ENCODE results near the gene DIDO1. TPM values are rescaled to one million over a fixed set of nuclear protein-coding genes. Genes with fewer than 3 reads are reported as not detected.

DIDO1 gene
- total and polyA plus RNA-seq, 2 of the 13 experiments (the other 11 are each of a cell fraction or from before 2014, with no cell fraction given), result 75.0 to 75.1 TPM

DNA sequence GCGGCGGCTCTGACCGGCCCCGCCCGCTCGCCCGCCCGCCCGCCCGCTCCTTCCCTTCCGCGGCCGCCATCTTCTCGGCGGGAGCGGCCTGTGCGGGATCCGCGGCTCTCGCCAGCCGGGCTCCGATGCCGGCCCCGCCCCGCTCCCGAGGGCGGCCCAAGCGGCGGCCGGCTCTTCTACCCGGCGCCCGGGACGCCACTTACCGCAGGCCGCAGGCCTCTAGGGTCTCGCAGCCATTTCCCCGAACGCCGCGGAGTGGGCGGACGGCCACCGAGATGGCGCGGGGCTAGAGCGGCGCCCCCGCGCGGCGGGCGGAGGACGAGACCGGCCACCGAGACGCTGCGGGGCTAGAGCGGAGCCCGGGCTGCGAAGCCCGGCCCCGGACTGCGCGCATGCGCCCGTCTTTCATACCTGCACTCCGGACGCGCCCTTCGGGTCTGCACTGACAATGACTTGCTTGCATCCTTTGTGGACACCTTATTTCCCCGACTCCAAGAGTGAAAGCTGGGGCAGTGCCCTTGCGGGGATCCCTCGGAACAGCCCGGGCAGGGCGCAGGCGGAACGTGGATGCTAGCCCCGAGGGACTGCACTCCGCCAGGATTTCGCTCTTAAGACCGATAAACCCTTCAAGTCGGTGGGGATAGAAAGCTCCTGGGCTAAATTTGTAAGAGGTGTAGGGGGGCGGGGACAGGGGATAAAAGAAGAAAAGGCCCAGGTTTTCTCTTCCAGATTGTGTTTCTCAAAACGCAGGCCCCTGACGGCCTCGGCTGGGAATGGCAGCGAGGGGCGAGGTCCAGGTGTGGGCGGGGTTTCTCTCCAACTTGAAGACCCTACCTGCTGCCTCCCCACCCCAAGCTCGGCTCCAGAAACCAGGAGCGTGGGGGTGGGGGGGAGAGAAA, at the start of gene DIDO1 (continued):
- TF ChIP-seq, protein P1, sequence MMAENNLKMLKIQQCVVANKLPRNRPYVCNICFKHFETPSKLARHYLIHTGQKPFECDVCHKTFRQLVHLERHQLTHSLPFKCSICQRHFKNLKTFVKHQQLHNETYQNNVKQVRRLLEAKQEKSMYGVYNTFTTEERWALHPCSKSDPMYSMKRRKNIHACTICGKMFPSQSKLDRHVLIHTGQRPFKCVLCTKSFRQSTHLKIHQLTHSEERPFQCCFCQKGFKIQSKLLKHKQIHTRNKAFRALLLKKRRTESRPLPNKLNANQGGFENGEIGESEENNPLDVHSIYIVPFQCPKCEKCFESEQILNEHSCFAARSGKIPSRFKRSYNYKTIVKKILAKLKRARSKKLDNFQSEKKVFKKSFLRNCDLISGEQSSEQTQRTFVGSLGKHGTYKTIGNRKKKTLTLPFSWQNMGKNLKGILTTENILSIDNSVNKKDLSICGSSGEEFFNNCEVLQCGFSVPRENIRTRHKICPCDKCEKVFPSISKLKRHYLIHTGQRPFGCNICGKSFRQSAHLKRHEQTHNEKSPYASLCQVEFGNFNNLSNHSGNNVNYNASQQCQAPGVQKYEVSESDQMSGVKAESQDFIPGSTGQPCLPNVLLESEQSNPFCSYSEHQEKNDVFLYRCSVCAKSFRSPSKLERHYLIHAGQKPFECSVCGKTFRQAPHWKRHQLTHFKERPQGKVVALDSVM (CRISPR knock-in tag; IDR thresholded peaks at IDR 0.05), result peak; percentile 39; the same call in 1 of the 2 replicates
- TF ChIP-seq SRY (CRISPR knock-in tag; IDR thresholded peaks at IDR 0.05) (peak; percentile 52), ZNF354B (CRISPR knock-in tag; IDR thresholded peaks at IDR 0.05) (0 out of 2 replicates have a peak, but pooled peaks have one; percentile 81), ZNF564 (CRISPR knock-in tag; IDR thresholded peaks at IDR 0.05) (peak; percentile 52; the same call in 1 of the 2 replicates), TRIM24 (CRISPR knock-in tag; IDR thresholded peaks at IDR 0.05) (no peak), ZMYM4 (CRISPR knock-in tag; IDR thresholded peaks at IDR 0.05) (peak; percentile 65), THYN1 (CRISPR knock-in tag; IDR thresholded peaks at IDR 0.05; ENCODE audit: borderline replicate concordance, low read depth) (no peak), NR2C2 (CRISPR knock-in tag; IDR thresholded peaks at IDR 0.05; ENCODE audit: borderline replicate concordance) (peak; percentile 59; the same call in 1 of the 2 replicates)
- TF ChIP-seq, protein P2, sequence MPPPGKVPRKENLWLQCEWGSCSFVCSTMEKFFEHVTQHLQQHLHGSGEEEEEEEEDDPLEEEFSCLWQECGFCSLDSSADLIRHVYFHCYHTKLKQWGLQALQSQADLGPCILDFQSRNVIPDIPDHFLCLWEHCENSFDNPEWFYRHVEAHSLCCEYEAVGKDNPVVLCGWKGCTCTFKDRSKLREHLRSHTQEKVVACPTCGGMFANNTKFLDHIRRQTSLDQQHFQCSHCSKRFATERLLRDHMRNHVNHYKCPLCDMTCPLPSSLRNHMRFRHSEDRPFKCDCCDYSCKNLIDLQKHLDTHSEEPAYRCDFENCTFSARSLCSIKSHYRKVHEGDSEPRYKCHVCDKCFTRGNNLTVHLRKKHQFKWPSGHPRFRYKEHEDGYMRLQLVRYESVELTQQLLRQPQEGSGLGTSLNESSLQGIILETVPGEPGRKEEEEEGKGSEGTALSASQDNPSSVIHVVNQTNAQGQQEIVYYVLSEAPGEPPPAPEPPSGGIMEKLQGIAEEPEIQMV (CRISPR knock-in tag; IDR thresholded peaks at IDR 0.05; ENCODE audit: low read depth), result no peak; the same call in 1 of the 2 replicates
- TF ChIP-seq, protein P3, sequence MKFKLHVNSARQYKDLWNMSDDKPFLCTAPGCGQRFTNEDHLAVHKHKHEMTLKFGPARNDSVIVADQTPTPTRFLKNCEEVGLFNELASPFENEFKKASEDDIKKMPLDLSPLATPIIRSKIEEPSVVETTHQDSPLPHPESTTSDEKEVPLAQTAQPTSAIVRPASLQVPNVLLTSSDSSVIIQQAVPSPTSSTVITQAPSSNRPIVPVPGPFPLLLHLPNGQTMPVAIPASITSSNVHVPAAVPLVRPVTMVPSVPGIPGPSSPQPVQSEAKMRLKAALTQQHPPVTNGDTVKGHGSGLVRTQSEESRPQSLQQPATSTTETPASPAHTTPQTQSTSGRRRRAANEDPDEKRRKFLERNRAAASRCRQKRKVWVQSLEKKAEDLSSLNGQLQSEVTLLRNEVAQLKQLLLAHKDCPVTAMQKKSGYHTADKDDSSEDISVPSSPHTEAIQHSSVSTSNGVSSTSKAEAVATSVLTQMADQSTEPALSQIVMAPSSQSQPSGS (CRISPR knock-in tag; IDR thresholded peaks at IDR 0.05), result peak; percentile 75; the same call in 1 of the 2 replicates
- TF ChIP-seq, protein P4, sequence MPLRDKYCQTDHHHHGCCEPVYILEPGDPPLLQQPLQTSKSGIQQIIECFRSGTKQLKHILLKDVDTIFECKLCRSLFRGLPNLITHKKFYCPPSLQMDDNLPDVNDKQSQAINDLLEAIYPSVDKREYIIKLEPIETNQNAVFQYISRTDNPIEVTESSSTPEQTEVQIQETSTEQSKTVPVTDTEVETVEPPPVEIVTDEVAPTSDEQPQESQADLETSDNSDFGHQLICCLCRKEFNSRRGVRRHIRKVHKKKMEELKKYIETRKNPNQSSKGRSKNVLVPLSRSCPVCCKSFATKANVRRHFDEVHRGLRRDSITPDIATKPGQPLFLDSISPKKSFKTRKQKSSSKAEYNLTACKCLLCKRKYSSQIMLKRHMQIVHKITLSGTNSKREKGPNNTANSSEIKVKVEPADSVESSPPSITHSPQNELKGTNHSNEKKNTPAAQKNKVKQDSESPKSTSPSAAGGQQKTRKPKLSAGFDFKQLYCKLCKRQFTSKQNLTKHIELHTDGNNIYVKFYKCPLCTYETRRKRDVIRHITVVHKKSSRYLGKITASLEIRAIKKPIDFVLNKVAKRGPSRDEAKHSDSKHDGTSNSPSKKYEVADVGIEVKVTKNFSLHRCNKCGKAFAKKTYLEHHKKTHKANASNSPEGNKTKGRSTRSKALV (CRISPR knock-in tag; IDR thresholded peaks at IDR 0.05), result peak; percentile 37; the same call in 1 of the 2 replicates
- TF ChIP-seq, protein P5, sequence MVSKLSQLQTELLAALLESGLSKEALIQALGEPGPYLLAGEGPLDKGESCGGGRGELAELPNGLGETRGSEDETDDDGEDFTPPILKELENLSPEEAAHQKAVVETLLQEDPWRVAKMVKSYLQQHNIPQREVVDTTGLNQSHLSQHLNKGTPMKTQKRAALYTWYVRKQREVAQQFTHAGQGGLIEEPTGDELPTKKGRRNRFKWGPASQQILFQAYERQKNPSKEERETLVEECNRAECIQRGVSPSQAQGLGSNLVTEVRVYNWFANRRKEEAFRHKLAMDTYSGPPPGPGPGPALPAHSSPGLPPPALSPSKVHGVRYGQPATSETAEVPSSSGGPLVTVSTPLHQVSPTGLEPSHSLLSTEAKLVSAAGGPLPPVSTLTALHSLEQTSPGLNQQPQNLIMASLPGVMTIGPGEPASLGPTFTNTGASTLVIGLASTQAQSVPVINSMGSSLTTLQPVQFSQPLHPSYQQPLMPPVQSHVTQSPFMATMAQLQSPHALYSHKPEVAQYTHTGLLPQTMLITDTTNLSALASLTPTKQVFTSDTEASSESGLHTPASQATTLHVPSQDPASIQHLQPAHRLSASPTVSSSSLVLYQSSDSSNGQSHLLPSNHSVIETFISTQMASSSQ (IDR thresholded peaks at IDR 0.05; ENCODE audit: low read depth), result no peak
- TF ChIP-seq, protein P5 (CRISPR knock-in tag; IDR thresholded peaks at IDR 0.05; ENCODE audit: borderline replicate concordance), result peak; percentile 58
- TF ChIP-seq, protein P6, sequence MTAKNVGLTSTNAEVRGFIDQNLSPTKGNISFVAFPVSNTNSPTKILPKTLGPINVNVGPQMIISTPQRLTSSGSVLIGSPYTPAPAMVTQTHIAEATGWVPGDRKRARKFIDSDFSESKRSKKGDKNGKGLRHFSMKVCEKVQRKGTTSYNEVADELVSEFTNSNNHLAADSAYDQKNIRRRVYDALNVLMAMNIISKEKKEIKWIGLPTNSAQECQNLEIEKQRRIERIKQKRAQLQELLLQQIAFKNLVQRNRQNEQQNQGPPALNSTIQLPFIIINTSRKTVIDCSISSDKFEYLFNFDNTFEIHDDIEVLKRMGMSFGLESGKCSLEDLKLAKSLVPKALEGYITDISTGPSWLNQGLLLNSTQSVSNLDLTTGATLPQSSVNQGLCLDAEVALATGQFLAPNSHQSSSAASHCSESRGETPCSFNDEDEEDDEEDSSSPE (CRISPR knock-in tag; IDR thresholded peaks at IDR 0.05), result peak; percentile 93

All from HepG2 (cell line).